Measurements from ENCODE around the gene TUBB4B. TPM values are rescaled to one million over a fixed set of nuclear protein-coding genes. Genes with fewer than 3 reads are reported as not detected.

Gene TUBB4B
- polyA plus RNA-seq, 3 donors from 2014 or later, result 60.8 to 98.2 (median 71.9) TPM

- H3K27me3 Mint-ChIP-seq (ENCODE audit: low read depth in 3 of 3), result peaks cover 0 to 13% (median 5%) of the 10 kb centered on the region in 3 donors
- H3K4me1 Mint-ChIP-seq, result peaks cover 0 to 2% of the 10 kb centered on the region in 2 donors
- peak overlapping the region in 1 of 5 donors; percentile 55 for H3K4me3 Mint-ChIP-seq
- no peak for DNase-seq
- H3K36me3 Mint-ChIP-seq, result no peaks in the 10 kb centered on the region
- no peaks in the 10 kb centered on the region for H3K9me3 Mint-ChIP-seq
- H3K27ac Mint-ChIP-seq, result no peak overlapping the region
Observed at GRCh38 chr9:137225699-137226331, 15.3 kb upstream of the TUBB4B start.

- peaks cover 0 to 2% of the 10 kb centered on the region in 2 donors for H3K4me1 Mint-ChIP-seq
- no peaks in the 10 kb centered on the region for H3K9me3 Mint-ChIP-seq
- H3K4me3 Mint-ChIP-seq, result no peak overlapping the region
- peaks cover 0 to 13% (median 5%) of the 10 kb centered on the region in 3 donors for H3K27me3 Mint-ChIP-seq (ENCODE audit: low read depth in 3 of 3)
- no peak for DNase-seq
- no peaks in the 10 kb centered on the region for H3K36me3 Mint-ChIP-seq
- H3K27ac Mint-ChIP-seq, result no peak overlapping the region
Observed at GRCh38 chr9:137226338-137227053, 14.6 kb upstream of the TUBB4B start.

GRCh38 chr9:137227054-137227852 is 13.8 kb upstream of the TUBB4B start, which contains the start of gene RNF224:
RNF224 (plus strand) TSS chr9:137227502; CDS start chr9:137228336, 834 bp downstream.
- Mint-ChIP-seq H3K9me3 (no peaks in the 10 kb centered on the region), H3K4me3 (no peak within 1 kb of the TSS), H3K27ac (no peak within 1 kb of the TSS), H3K36me3 (no peaks in the 10 kb centered on the region), H3K4me1 (peaks cover 0 to 2% of the 10 kb centered on the region in 2 donors), H3K27me3 (ENCODE audit: low read depth in 3 of 3) (peaks cover 0 to 13% (median 7%) of the 10 kb centered on the region in 3 donors)
- peak; percentile 66 to 72 (median 71) for DNase-seq

- Mint-ChIP-seq H3K27me3 (ENCODE audit: low read depth in 3 of 3) (peaks cover 0 to 13% (median 5%) of the 10 kb centered on the region in 3 donors), H3K27ac (no peak overlapping the region), H3K4me1 (peaks cover 0 to under 1% of the 10 kb centered on the region in 2 donors), H3K36me3 (no peaks in the 10 kb centered on the region), H3K4me3 (no peak overlapping the region), H3K9me3 (no peaks in the 10 kb centered on the region)
- no peak for DNase-seq
Observed at GRCh38 chr9:137227853-137228505, 13.1 kb upstream of the TUBB4B start.

- no peaks in the 10 kb centered on the region for H3K36me3 Mint-ChIP-seq
- H3K27ac Mint-ChIP-seq, result no peak overlapping the region
- peaks cover 0 to 10% (median 2%) of the 10 kb centered on the region in 3 donors for H3K27me3 Mint-ChIP-seq (ENCODE audit: low read depth in 3 of 3)
- no peaks in the 10 kb centered on the region for H3K9me3 Mint-ChIP-seq
- no peak overlapping the region for H3K4me3 Mint-ChIP-seq
- no peaks in the 10 kb centered on the region for H3K4me1 Mint-ChIP-seq
- DNase-seq, result no peak
Observed at GRCh38 chr9:137228506-137228967, 12.6 kb upstream of the TUBB4B start.

GRCh38 chr9:137228968-137229896 is 11.9 kb upstream of the TUBB4B start:
- no peaks in the 10 kb centered on the region for H3K36me3 Mint-ChIP-seq
- DNase-seq, result no peak
- peaks cover 0 to 9% (median 2%) of the 10 kb centered on the region in 3 donors for H3K27me3 Mint-ChIP-seq (ENCODE audit: low read depth in 3 of 3)
- H3K27ac Mint-ChIP-seq, result no peak overlapping the region
- H3K9me3 Mint-ChIP-seq, result no peaks in the 10 kb centered on the region
- no peak overlapping the region for H3K4me3 Mint-ChIP-seq
- no peaks in the 10 kb centered on the region for H3K4me1 Mint-ChIP-seq

GRCh38 chr9:137229903-137230704 is 11.0 kb upstream of the TUBB4B start:
- H3K27ac Mint-ChIP-seq, result no peak overlapping the region
- H3K27me3 Mint-ChIP-seq (ENCODE audit: low read depth in 3 of 3), result peaks cover 0 to 9% (median 2%) of the 10 kb centered on the region in 3 donors
- no peak overlapping the region for H3K4me3 Mint-ChIP-seq
- no peaks in the 10 kb centered on the region for H3K9me3 Mint-ChIP-seq
- no peaks in the 10 kb centered on the region for H3K4me1 Mint-ChIP-seq
- H3K36me3 Mint-ChIP-seq, result no peaks in the 10 kb centered on the region
- no peak for DNase-seq

GRCh38 chr9:137230705-137231371 is 10.2 kb upstream of the TUBB4B start, which contains the start of gene SLC34A3:
SLC34A3 (plus strand) TSS chr9:137230901; CDS start chr9:137231703, 802 bp downstream.
- Mint-ChIP-seq H3K27me3 (ENCODE audit: low read depth in 3 of 3) (peaks cover 0 to 9% (median 2%) of the 10 kb centered on the region in 3 donors), H3K4me1 (no peaks in the 10 kb centered on the region), H3K27ac (no peak within 1 kb of the TSS), H3K36me3 (no peaks in the 10 kb centered on the region), H3K9me3 (no peaks in the 10 kb centered on the region), H3K4me3 (no peak within 1 kb of the TSS)
- no peak for DNase-seq

- no peak overlapping the region for H3K27ac Mint-ChIP-seq
- peaks cover 0 to 6% (median 2%) of the 10 kb centered on the region in 3 donors for H3K27me3 Mint-ChIP-seq (ENCODE audit: low read depth in 3 of 3)
- no peaks in the 10 kb centered on the region for H3K9me3 Mint-ChIP-seq
- H3K4me3 Mint-ChIP-seq, result no peak overlapping the region
- no peaks in the 10 kb centered on the region for H3K36me3 Mint-ChIP-seq
- peaks cover 0 to 1% of the 10 kb centered on the region in 2 donors for H3K4me1 Mint-ChIP-seq
- no peak for DNase-seq
Observed at GRCh38 chr9:137231372-137232039, 9.6 kb upstream of the TUBB4B start.

GRCh38 chr9:137232101-137232500 is 9.0 kb upstream of the TUBB4B start:
- Mint-ChIP-seq H3K27me3 (ENCODE audit: low read depth in 3 of 3) (peaks cover 0 to 5% (median 2%) of the 10 kb centered on the region in 3 donors), H3K36me3 (no peaks in the 10 kb centered on the region), H3K4me1 (peaks cover 0 to 2% of the 10 kb centered on the region in 2 donors), H3K27ac (no peak overlapping the region), H3K9me3 (no peaks in the 10 kb centered on the region), H3K4me3 (no peak overlapping the region)
- DNase-seq, result no peak

- H3K36me3 Mint-ChIP-seq, result no peaks in the 10 kb centered on the region
- H3K27me3 Mint-ChIP-seq (ENCODE audit: low read depth in 3 of 3), result peaks cover 0 to 4% (median 2%) of the 10 kb centered on the region in 3 donors
- no peak for DNase-seq
- H3K27ac Mint-ChIP-seq, result no peak overlapping the region
- peaks cover 0 to 4% of the 10 kb centered on the region in 2 donors for H3K4me1 Mint-ChIP-seq
- H3K4me3 Mint-ChIP-seq, result no peak overlapping the region
- no peaks in the 10 kb centered on the region for H3K9me3 Mint-ChIP-seq
Observed at GRCh38 chr9:137232510-137232909, 8.6 kb upstream of the TUBB4B start.
